K562 (cell line): ENCODE data around the gene YARS1. TPM values are rescaled to one million over a fixed set of nuclear protein-coding genes. Genes with fewer than 3 reads are reported as not detected.
A peak's percentile ranks its signal among the peaks of the same experiment; 100 is the strongest.

ENCODE experiments used
- ATAC-seq: fragments of 200-7000 bp; cut with Tn5 transposase; 3 replicates; pipeline ENCODE4 v1.9.1; 2020; ENCODE audit warnings: moderate library complexity
- BruUV-seq: library from RNA; stranded (reverse); fragments of 400-500 nt; replicated peaks from 2 replicates; lab custom pipeline; 2021; lab: Mats Ljungman, UMichigan
- CTCF ChIA-PET: fragments of 300-600 bp; formaldehyde crosslinking; extraction: SDS; loops from one replicate; lab custom pipeline; 2021; ENCODE audit warnings: low intra/inter-chr PET ratio; lab: Yijun Ruan, JAX
- POLR2A ChIA-PET: fragments of 300-600, 350-650 bp; sonication (Branson Sonifier 250); formaldehyde crosslinking; extraction: SDS; loops from one replicate; lab custom pipeline; 2021; ENCODE audit warnings: antibody characterized with exemption, inconsistent platforms; lab: Yijun Ruan, JAX
- DNase-seq, 4 experiments: peaks; one replicate each; pipeline versions ENCODE4 v3.0.0 to v3.0.0-alpha.2; 2011 to 2018; ENCODE audit warnings: low spot score in 3 of 4, mixed read lengths in 3 of 4; ENCODE audit errors: extremely low read depth in 1 of 4
- FAIRE-seq: peaks from 2 replicates; lab custom pipeline; 2011; peaks lifted over from hg19 to GRCh38; lab: Jason Lieb, UNC
- H2AFZ ChIP-seq: 2 replicates; pipeline ENCODE4 v1.6.0; 2011; ENCODE audit warnings: low read depth, low read length, control low read depth, inconsistent platforms
- H3K27ac ChIP-seq: fragments of 200-600 bp; 3 replicates; pipeline ENCODE4 v1.8.0; 2011; ENCODE audit warnings: low read depth, mild to moderate bottlenecking, control low read depth, inconsistent platforms, low read length, moderate library complexity, mixed read lengths; ENCODE audit errors: extremely low read depth
- H3K27me3 ChIP-seq, 2 experiments: fragments of 300-600 bp in 1 of 2; 2 replicates in 1 of 2; 3 replicates in 1 of 2; pipeline versions ENCODE4 v1.6.0 to v1.8.0; 2011; ENCODE audit warnings: inconsistent platforms in 2 of 2, low read length in 2 of 2, mild to moderate bottlenecking in 1 of 2, mixed read lengths in 1 of 2, moderate library complexity in 1 of 2; ENCODE audit not compliant: control insufficient read depth in 2 of 2, insufficient read depth in 2 of 2
- H3K36me3 ChIP-seq: fragments of 300-600 bp; 3 replicates; pipeline ENCODE4 v1.8.0; 2011; ENCODE audit warnings: mild to moderate bottlenecking, low read length, inconsistent platforms; ENCODE audit not compliant: control insufficient read depth, insufficient read depth
- H3K4me1 ChIP-seq, 2 experiments: fragments of 200-600 bp in 1 of 2; replicated peaks in 1 of 2; 2 replicates in 1 of 2; 3 replicates in 1 of 2; pipeline versions ENCODE4 v1.5.1 to v1.8.0; 2011; ENCODE audit warnings: inconsistent platforms in 2 of 2, low read length in 2 of 2, mild to moderate bottlenecking in 1 of 2, mixed read lengths in 1 of 2, moderate library complexity in 1 of 2; ENCODE audit not compliant: control insufficient read depth in 2 of 2, insufficient read depth in 2 of 2
- H3K4me2 ChIP-seq: 2 replicates; pipeline ENCODE4 v1.6.1; 2011; ENCODE audit warnings: low read length, control low read depth, inconsistent platforms, mixed read lengths; ENCODE audit not compliant: insufficient read depth
- H3K4me3 ChIP-seq: fragments of 200-600 bp; sonication (generic), shearing (Covaris generic); 2 replicates; pipeline ENCODE4 v1.5.1; 2016; ENCODE audit warnings: control low read depth, inconsistent platforms
- H3K79me2 ChIP-seq: fragments of 200-600 bp; 3 replicates; pipeline ENCODE4 v1.8.0; 2011; ENCODE audit warnings: low read length, inconsistent platforms; ENCODE audit not compliant: control insufficient read depth, insufficient read depth
- H3K9ac ChIP-seq, 2 experiments: 2 replicates each; pipeline versions ENCODE4 v1.6.0 to v1.6.1; 2011; ENCODE audit warnings: low read depth in 2 of 2, low read length in 2 of 2, control low read depth in 1 of 2, inconsistent platforms in 1 of 2, mild to moderate bottlenecking in 1 of 2, mixed read lengths in 1 of 2; ENCODE audit not compliant: insufficient read depth in 1 of 2
- H3K9me1 ChIP-seq: one replicate; pipeline ENCODE4 v1.6.0; 2011; ENCODE audit warnings: inconsistent platforms, mild to moderate bottlenecking, low read length, moderate library complexity; ENCODE audit not compliant: control insufficient read depth, insufficient read depth
- H3K9me3 ChIP-seq: replicated peaks from 2 replicates; pipeline ENCODE4 v1.5.1; 2011; ENCODE audit warnings: low read depth, low read length, inconsistent platforms; ENCODE audit not compliant: control insufficient read depth, insufficient read depth
- H4K20me1 ChIP-seq: replicated peaks from 2 replicates; pipeline ENCODE4 v1.6.1; 2011; ENCODE audit warnings: low read length, inconsistent platforms, mixed read lengths; ENCODE audit not compliant: control insufficient read depth, insufficient read depth
- EGR1 ChIP-seq: fragments of 450-650 bp; conservative IDR thresholded peaks from 2 replicates; pipeline ENCODE4 v1.6.1; 2017; ENCODE audit warnings: mild to moderate bottlenecking
- PHTF2 ChIP-seq: fragments of 250-450 bp; sonication (Bioruptor Pico); IDR thresholded peaks from 2 replicates; pipeline ENCODE4 v1.5.0; 2021; ENCODE audit warnings: mild to moderate bottlenecking
- POLR2A ChIP-seq: fragments of 450-650 bp; conservative IDR thresholded peaks from 2 replicates; pipeline ENCODE4 v1.6.1; 2016
- POLR2AphosphoS5 ChIP-seq: IDR thresholded peaks from 2 replicates; pipeline ENCODE4 v1.6.1; 2011; ENCODE audit warnings: mild to moderate bottlenecking, low read depth, low read length, moderate library complexity; ENCODE audit not compliant: control insufficient read depth, insufficient read depth
- POLR2B ChIP-seq: fragments of 450-650 bp; IDR thresholded peaks from 2 replicates; pipeline ENCODE4 v1.6.1; 2018; ENCODE audit warnings: low read depth; ENCODE audit not compliant: partially characterized antibody
- POLR2G ChIP-seq: fragments of 200-400 bp; formaldehyde crosslinking; IDR thresholded peaks from 2 replicates; pipeline ENCODE4 v1.6.1; 2017; ENCODE audit warnings: low read depth, mild to moderate bottlenecking, antibody characterized with exemption, low read length, moderate library complexity
- RAD51 ChIP-seq: fragments of 450-650 bp; IDR thresholded peaks from 2 replicates; pipeline ENCODE4 v1.7.1; 2016; ENCODE audit warnings: low read depth, mild to moderate bottlenecking, borderline replicate concordance
- RUNX1 ChIP-seq: sonication (generic); IDR thresholded peaks from 2 replicates; pipeline ENCODE4 v1.6.1; 2016; ENCODE audit warnings: antibody characterized with exemption, low read depth
- SETDB1 ChIP-seq: IDR thresholded peaks from one replicate; pipeline ENCODE4 v1.6.1; 2012; ENCODE audit warnings: low read length, control low read depth, inconsistent platforms
- SUPT5H ChIP-seq: fragments of 450-650 bp; IDR thresholded peaks from 2 replicates; pipeline ENCODE4 v1.6.1; 2016
- TEAD2 ChIP-seq: fragments of 450-650 bp; IDR thresholded peaks from 2 replicates; pipeline ENCODE4 v1.6.1; 2016; ENCODE audit warnings: missing genetic modification characterization, control low read depth, missing compliant biosample characterization
- ZNF644 ChIP-seq: fragments of 200-800 bp; sonication (Bioruptor generic); IDR thresholded peaks from 2 replicates; pipeline ENCODE4 v1.6.1; 2016; ENCODE audit warnings: low read depth, missing genetic modification characterization, missing compliant biosample characterization
- ZNF766 ChIP-seq: fragments of 200-800 bp; sonication (Bioruptor generic); conservative IDR thresholded peaks from 2 replicates; pipeline ENCODE4 v1.6.1; 2016; ENCODE audit warnings: missing genetic modification characterization, missing compliant biosample characterization
- WGBS: fragments of 100-300 bp; shearing (Covaris generic); methylation state at CpG from one replicate; pipeline ENCODE4 v1.1.6; 2016; ENCODE audit warnings: low coverage, mixed read lengths; ENCODE audit not compliant: insufficient coverage; ENCODE audit errors: missing lambda C conversion rate; 5-methylcytosine and 5-hydroxymethylcytosine counted together
- in situ Hi-C: fragments of 300-500 bp; cut with MboI; formaldehyde crosslinking; loops from 4 replicates; pipeline ENCODE4 v1.15.0; 2018; ENCODE audit warnings: inconsistent platforms, mixed read lengths
- intact Hi-C: fragments of 100-400 bp; cut with micrococcal nuclease; formaldehyde crosslinking; loops from 2 replicates; pipeline ENCODE4 v1.14.2; 2022
- polyA plus RNA-seq, 8 experiments: library from polyadenylated mRNA; depleted of rRNA in 4 of 8; stranded (reverse) in 5 of 8; unstranded in 3 of 8; fragments of >200 nt; fragmentation: Nextera tagmentation in 2 of 8; fragmentation: Illumina TruSeq in 1 of 8; extraction: Ambion mirVana in 2 of 8; extraction: Trizol in 1 of 8; gene quantifications; 2 replicates each; pipeline versions ENCODE4 v1.2.1 to v1.2.3, GENCODE V29; 2011 to 2014; ENCODE audit warnings: inconsistent platforms in 1 of 8, missing spikeins in 1 of 8
- total RNA-seq, 7 experiments: library from RNA; depleted of rRNA in 6 of 7; stranded (reverse); fragments of >200 nt in 6 of 7; fragmentation: Illumina TruSeq in 2 of 7; extraction: Trizol in 2 of 7; gene quantifications; 2 replicates each; pipeline versions ENCODE4 v1.2.1 to v1.2.3, GENCODE V29; 2011 to 2021; ENCODE audit warnings: low replicate concordance in 1 of 7
- TF ChIP-seq, protein P1 (sequence below): fragments of 250-450 bp; sonication (Bioruptor Pico); IDR thresholded peaks from 2 replicates; pipeline ENCODE4 v1.5.0; 2021; ENCODE audit warnings: mild to moderate bottlenecking, moderate library complexity
- TF ChIP-seq, protein P2 (sequence below): sonication (generic); formaldehyde crosslinking; IDR thresholded peaks from 2 replicates; pipeline ENCODE4 v1.8.0; 2023; ENCODE audit warnings: mild to moderate bottlenecking, missing genetic modification reagents

The YARS1 gene
- total and polyA plus RNA-seq, 9 of the 15 experiments (the other 6 are each of a cell fraction or from before 2014, with no cell fraction given) = 66.2 to 336 (median 201) TPM

DNA sequence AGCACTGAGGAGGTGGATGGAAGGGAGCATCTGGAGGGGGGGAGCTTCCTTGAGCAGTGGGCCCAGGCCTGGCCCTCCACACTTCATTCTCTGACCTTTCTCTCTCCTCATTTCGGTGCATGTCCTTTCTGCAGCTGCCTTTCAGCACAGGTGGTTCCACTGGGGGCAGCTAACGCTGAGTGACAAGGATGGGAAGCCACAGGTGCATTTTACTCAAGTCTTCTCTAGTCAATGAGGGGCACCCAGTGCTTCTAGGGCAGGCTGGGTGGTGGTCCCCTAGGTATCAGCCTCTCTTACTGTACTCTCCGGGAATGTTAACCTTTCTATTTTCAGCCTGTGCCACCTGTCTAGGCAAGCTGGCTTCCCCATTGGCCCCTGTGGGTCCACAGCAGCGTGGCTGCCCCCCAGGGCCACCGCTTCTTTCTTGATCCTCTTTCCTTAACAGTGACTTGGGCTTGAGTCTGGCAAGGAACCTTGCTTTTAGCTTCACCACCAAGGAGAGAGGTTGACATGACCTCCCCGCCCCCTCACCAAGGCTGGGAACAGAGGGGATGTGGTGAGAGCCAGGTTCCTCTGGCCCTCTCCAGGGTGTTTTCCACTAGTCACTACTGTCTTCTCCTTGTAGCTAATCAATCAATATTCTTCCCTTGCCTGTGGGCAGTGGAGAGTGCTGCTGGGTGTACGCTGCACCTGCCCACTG, 43.2 kb downstream of the YARS1 start:
- WGBS = 77% methylated on average over 7 of the region's 7 CpGs
- Histone ChIP-seq H2AFZ (no peak overlapping the region), H3K27me3 (no peaks in the 10 kb centered on the region), H3K9me1 (peaks cover 3% of the 10 kb centered on the region), H3K79me2 (no peaks in the 10 kb centered on the region), H3K4me3 (no peak overlapping the region), H3K9ac (peak overlapping the region in 1 of 2 experiments; percentile 6; a peak in 1 of 4 replicates), H3K9me3 (no peaks in the 10 kb centered on the region), H3K36me3 (peaks cover 88% of the 10 kb centered on the region), H3K4me1 (peaks cover 6 to 32% of the 10 kb centered on the region in 2 experiments; a peak in 3 of 5 replicates), H4K20me1 (peaks cover 12% of the 10 kb centered on the region; the same call in 1 of the 2 replicates), H3K4me2 (no peak overlapping the region), H3K27ac (no peak overlapping the region)
- ATAC-seq (peak; percentile 56), DNase-seq (peak in 1 of 4 experiments; percentile 35), FAIRE-seq (no peak)
- in situ Hi-C loops = no loop called here
- CTCF ChIA-PET = interaction anchor here (1.4 to 5.8 kb wide), 4 partner anchors 57 to 254 kb away, joined by 6 to 99 read pairs (median 8); no protein-coding TSS in a partner anchor
- POLR2A ChIA-PET = interaction anchor here (0.6 to 8.8 kb wide), 31 partner anchors 9 to 292 kb away, joined by 3 to 116 read pairs (median 4); partner anchors contain the start of genes RBBP4, SYNC, YARS1 and ZBTB8OS
- intact Hi-C loops = loop anchor here (1.0 to 5.0 kb wide), 5 partner anchors 25 to 325 kb away; partner anchors contain the start of gene FNDC5
- no TSS peak for BruUV-seq
- TF ChIP-seq ZNF766 (CRISPR knock-in tag) (no peak), RAD51 (0 out of 2 replicates have a peak, but pooled peaks have one; percentile 13), EGR1 (peak; percentile 59), POLR2B (peak; percentile 75), RUNX1 (no peak), POLR2A (peak; percentile 80), POLR2AphosphoS5 (peak; percentile 53; the same call in 1 of the 2 replicates), SETDB1 (no peak), SUPT5H (peak; percentile 73), PHTF2 (CRISPR knock-in tag) (0 out of 2 replicates have a peak, but pooled peaks have one; percentile 58), TEAD2 (tag) (no peak), ZNF644 (tag) (peak; percentile 46; the same call in 1 of the 2 replicates), POLR2G (peak; percentile 59)
- TF ChIP-seq, protein P1, sequence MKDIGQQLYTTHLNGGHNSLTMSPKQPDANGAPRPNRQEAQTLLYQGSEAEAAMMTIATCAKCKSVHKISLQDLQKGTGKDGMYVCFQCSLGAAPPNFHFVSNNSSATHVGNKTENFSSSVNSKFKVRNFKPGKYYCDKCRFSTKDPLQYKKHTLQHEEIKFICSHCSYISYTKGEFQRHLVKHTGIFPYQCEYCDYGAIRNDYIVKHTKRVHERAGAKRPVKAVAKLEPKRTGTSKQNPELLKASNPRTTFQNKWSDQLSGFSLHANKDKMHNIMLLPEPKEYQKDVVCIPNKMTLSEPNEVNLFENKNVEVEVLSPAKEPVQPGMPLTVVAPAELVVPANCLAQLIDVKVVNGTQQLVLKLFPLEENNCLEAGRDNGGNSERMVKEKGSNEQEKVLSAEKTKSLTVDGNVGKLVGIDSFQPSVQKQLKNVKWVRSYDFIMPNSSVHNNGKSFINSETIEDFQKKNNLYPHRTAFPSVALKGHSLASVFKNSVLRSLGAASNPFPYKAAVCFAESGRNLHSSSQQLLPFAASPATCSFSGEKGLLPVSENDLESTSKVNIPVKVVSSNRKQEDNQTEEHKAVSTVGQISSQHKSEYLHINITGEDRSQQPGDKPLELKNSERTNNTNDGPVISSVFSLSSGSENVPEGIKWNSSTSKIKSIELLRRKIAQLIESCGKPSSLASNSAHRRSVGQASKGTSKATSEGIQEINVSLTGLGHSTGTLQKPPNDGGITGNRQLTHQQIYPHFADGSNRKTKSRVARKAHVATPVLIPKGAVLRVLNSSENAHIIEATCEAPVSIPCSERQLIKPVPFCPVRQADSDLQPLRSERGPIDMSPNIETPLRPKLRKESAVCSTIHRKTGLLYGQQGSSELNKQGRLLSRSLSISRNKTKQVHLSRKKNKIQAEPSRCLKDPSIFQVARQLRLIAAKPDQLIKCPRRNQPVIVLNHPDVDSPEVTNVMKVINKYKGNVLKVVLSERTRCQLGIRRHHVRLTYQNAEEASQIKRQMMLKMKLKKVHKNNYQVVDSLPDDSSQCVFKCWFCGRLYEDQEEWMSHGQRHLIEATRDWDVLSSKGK (CRISPR knock-in tag) = peak; percentile 70; the same call in 1 of the 2 replicates
- TF ChIP-seq, protein P2, sequence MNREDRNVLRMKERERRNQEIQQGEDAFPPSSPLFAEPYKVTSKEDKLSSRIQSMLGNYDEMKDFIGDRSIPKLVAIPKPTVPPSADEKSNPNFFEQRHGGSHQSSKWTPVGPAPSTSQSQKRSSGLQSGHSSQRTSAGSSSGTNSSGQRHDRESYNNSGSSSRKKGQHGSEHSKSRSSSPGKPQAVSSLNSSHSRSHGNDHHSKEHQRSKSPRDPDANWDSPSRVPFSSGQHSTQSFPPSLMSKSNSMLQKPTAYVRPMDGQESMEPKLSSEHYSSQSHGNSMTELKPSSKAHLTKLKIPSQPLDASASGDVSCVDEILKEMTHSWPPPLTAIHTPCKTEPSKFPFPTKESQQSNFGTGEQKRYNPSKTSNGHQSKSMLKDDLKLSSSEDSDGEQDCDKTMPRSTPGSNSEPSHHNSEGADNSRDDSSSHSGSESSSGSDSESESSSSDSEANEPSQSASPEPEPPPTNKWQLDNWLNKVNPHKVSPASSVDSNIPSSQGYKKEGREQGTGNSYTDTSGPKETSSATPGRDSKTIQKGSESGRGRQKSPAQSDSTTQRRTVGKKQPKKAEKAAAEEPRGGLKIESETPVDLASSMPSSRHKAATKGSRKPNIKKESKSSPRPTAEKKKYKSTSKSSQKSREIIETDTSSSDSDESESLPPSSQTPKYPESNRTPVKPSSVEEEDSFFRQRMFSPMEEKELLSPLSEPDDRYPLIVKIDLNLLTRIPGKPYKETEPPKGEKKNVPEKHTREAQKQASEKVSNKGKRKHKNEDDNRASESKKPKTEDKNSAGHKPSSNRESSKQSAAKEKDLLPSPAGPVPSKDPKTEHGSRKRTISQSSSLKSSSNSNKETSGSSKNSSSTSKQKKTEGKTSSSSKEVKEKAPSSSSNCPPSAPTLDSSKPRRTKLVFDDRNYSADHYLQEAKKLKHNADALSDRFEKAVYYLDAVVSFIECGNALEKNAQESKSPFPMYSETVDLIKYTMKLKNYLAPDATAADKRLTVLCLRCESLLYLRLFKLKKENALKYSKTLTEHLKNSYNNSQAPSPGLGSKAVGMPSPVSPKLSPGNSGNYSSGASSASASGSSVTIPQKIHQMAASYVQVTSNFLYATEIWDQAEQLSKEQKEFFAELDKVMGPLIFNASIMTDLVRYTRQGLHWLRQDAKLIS = peak; percentile 27; the same call in 1 of the 2 replicates
